GM12878 (cell line): ENCODE data around the gene CBY3.
A peak's percentile ranks its signal among the peaks of the same experiment; 100 is the strongest.

Source experiments
- CUX1 ChIP-seq: IDR thresholded peaks from 2 replicates; pipeline ENCODE4 v1.6.1; 2012; ENCODE audit warnings: improper control_type of control experiment, low read depth, low read length; ENCODE audit not compliant: insufficient replicate concordance
- YY1 ChIP-seq: IDR thresholded peaks from 2 replicates; pipeline ENCODE4 v1.6.1; 2011; ENCODE audit warnings: low read depth, mild to moderate bottlenecking, low read length

- TF ChIP-seq YY1 (0 out of 2 replicates have a peak, but pooled peaks have one; percentile 40), CUX1 (no peak)
Measured at GRCh38 chr5:179700401-179700918, 19.6 kb upstream of the CBY3 start.
